Aorta (tissue), 5 donors: ENCODE results near the gene AMZ1. TPM values are rescaled to one million over a fixed set of nuclear protein-coding genes. Genes with fewer than 3 reads are reported as not detected.
"Not testable (repeated sequence)": the region's sequence is repeated elsewhere in the genome, so short reads cannot be mapped to it uniquely, and the experiment has no call there.

Experiments used
- ATAC-seq: fragments of 200-7000 bp; cut with Tn5 transposase; one replicate; pipeline ENCODE4 v1.9.1; 2022; ENCODE audit warnings: moderate library complexity; ENCODE audit not compliant: low FRiP score
- DNase-seq, 2 donors: peaks; one replicate each; pipeline ENCODE4 v3.0.0-alpha.2; 2020
- H3K27ac ChIP-seq, 2 donors: one replicate each; pipeline ENCODE4 v1.5.1; 2013; ENCODE audit warnings: low read length in 2 of 2, mild to moderate bottlenecking in 2 of 2, moderate library complexity in 2 of 2, control low read depth in 1 of 2, inconsistent platforms in 1 of 2, low read depth in 1 of 2
- H3K27me3 ChIP-seq, 2 donors: one replicate each; pipeline ENCODE4 v1.6.1; 2013; ENCODE audit warnings: control low read depth in 1 of 2, low read length in 1 of 2, mild to moderate bottlenecking in 1 of 2, moderate library complexity in 1 of 2; ENCODE audit not compliant: insufficient read depth in 2 of 2, control insufficient read depth in 1 of 2
- H3K36me3 ChIP-seq, 2 donors: one replicate each; pipeline ENCODE4 v1.6.1; 2013; ENCODE audit warnings: control low read depth in 1 of 2, low read length in 1 of 2, mild to moderate bottlenecking in 1 of 2; ENCODE audit not compliant: insufficient read depth in 2 of 2, control insufficient read depth in 1 of 2
- H3K4me1 ChIP-seq, 2 donors: one replicate each; pipeline ENCODE4 v1.6.1; 2013; ENCODE audit warnings: low read length in 2 of 2, control low read depth in 1 of 2, mild to moderate bottlenecking in 1 of 2, moderate library complexity in 1 of 2; ENCODE audit not compliant: insufficient read depth in 2 of 2, control insufficient read depth in 1 of 2
- H3K4me3 ChIP-seq, 2 donors: one replicate each; pipeline ENCODE4 v1.5.1; 2013; ENCODE audit warnings: low read length in 2 of 2, control low read depth in 1 of 2, mild to moderate bottlenecking in 1 of 2
- H3K9me3 ChIP-seq: one replicate; pipeline ENCODE4 v1.6.1; 2013; ENCODE audit warnings: mild to moderate bottlenecking, low read length; ENCODE audit not compliant: control insufficient read depth
- WGBS, 2 donors: extraction: QIAGEN DNeasy Blood & Tissue Kit; methylation state at CpG; one replicate each; pipeline ENCODE4 v1.1.7; 2013; 5-methylcytosine and 5-hydroxymethylcytosine counted together
- intact Hi-C, 2 donors: fragments of 100-400 bp; cut with DNase I; formaldehyde crosslinking; loops; one replicate each; pipeline versions ENCODE4 v1.14.2 to v1.15.0; 2022
- polyA plus RNA-seq, 2 donors: library from polyadenylated mRNA; stranded (reverse); fragments of 200-250 nt; gene quantifications; one replicate each; pipeline ENCODE4 v1.2.3, GENCODE V29; 2013
- total RNA-seq, 2 donors: library from RNA; stranded (reverse); fragmentation: NEBNext Ultra II Directional; extraction: Animal tissue kit (Norgen Biotek cat#: 25700); gene quantifications; one replicate each; pipeline ENCODE4 v1.2.1, GENCODE V29; 2021
- donor health status: healthy with polysubstance abuse.
- donor health status: Bipolar disorder and iron deficiency.
- donor health status: DM: no; HTN: no; CAD: no.
- donor health status: DM: no; HTN: no; CAD: no.
- donor health status: DM: yes; HTN: yes; CAD: no.

Gene AMZ1
- total and polyA plus RNA-seq, 4 donors: 0.13 to 2.0 (median 1.1) TPM; not detected in 1

DNA sequence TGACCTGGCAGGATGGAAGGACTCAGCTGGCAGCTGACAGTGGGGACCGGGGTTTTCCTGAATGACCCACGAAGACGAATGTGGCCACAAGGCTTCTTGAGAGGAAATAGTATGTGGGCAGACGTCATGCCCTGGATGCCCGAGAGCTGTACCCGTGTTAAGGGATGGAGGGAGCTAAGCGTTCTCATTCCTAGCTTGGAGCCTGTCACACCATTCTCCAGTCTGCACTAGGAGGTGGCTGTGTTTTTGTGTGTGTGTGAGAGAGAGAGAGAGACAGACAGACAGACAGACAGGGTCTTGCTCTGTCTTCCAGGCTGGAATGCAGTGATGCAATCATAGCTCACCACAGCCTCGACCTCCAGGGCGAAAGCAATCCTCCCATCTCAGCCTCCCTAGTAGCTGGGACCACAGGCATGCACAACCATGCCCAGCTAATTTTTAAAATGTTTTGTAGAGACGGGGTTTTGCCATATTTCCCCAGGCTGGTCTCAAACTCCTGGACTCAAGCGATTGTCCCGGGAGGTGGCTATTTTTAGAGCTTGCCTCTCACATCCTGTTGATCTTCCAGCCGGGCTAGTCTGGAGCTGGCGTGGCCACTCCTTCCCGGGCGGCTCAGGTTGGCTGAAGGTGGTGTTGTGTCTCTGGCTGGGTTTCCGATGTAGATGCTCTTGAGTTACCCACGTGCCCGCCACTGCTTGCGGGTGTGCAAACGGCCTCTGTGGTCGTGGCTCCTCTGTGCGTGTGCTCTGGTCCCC is 2.1 kb downstream of the AMZ1 start:
- no peak overlapping the region for H3K27ac ChIP-seq
- intact Hi-C loops: no loop called here
- H3K27me3 ChIP-seq: no peaks in the 10 kb centered on the region
- no peak for DNase-seq
- H3K9me3 ChIP-seq: no peaks in the 10 kb centered on the region
- H3K4me1 ChIP-seq: no peaks in the 10 kb centered on the region
- ATAC-seq: no peak
- H3K36me3 ChIP-seq: no peaks in the 10 kb centered on the region
- 52 to 54% methylated on average over 23 of the region's 23 CpGs for WGBS, 2 donors
- H3K4me3 ChIP-seq: no peak overlapping the region

DNA sequence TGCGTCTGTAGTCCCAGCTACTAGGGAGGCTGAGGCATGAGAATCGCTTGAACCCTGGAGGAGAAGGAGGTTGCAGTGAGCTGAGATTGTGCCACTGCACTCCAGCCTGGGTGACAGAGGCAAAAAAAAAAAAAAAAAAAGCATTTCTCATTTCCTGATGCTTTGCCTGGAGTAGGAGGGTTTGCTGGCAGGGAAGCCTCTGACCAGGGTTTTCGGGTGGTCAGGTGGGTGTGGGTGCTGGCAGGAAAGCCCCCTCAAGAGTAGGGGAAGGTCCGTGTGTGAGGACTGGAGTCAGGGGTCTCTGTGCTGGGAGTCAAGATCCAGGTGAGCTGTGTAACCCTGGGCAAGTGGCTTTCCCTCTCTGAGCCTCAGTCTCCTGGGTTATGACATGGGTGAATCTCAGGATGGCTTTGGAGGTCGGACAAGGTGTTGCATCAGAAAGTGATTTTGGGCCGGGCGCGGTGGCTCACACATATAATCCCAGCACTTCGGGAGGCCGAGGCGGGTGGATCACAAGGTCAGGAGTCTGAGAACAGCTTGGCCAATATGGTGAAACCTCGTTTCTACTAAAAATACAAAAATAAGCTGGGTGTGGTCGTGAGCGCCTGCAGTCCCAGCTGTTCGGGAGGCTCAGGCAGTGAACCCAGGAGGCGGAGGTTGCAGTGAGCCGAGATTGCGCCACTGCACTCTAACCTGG is 3.2 kb downstream of the AMZ1 start:
- Histone ChIP-seq H3K4me1 (no peaks in the 10 kb centered on the region), H3K27me3 (no peaks in the 10 kb centered on the region), H3K4me3 (no peak overlapping the region), H3K36me3 (no peaks in the 10 kb centered on the region), H3K27ac (no peak overlapping the region), H3K9me3 (no peaks in the 10 kb centered on the region)
- ATAC-seq: no peak
- WGBS, 2 donors: 89 to 92% methylated on average over 18 of the region's 18 CpGs
- intact Hi-C loops: no loop called here
- no peak for DNase-seq

DNA sequence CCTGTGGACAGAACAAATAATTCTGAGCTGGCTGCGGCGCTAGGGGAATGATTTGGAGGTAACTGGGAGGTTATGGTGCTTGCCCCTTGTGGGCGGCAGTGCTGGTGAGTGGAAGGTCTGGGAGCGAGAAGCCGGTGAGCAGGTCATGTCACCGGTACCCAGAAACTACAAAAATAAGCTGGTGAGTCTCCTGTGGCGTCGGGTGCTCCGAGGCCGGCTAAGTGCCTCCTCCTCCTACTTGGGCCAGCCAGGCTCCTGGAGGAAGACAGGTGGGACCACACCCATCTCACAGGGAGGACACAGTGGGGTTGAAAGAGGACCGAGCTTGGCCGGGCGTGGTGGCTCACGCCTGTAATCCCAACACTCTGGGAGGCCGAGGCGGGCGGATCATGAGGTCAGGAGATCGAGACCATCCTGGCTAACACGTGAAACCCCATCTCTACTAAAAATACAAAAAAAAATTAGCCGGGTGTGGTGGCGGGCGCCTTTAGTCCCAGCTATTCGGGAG is 4.0 kb downstream of the AMZ1 start:
- H3K27ac ChIP-seq, H3K9me3 ChIP-seq, intact Hi-C loops, H3K36me3 ChIP-seq, H3K27me3 ChIP-seq, H3K4me1 ChIP-seq, DNase-seq, ATAC-seq, H3K4me3 ChIP-seq: not testable (repeated sequence)
- WGBS, 2 donors: 93 to 94% methylated on average over 23 of the region's 23 CpGs

DNA sequence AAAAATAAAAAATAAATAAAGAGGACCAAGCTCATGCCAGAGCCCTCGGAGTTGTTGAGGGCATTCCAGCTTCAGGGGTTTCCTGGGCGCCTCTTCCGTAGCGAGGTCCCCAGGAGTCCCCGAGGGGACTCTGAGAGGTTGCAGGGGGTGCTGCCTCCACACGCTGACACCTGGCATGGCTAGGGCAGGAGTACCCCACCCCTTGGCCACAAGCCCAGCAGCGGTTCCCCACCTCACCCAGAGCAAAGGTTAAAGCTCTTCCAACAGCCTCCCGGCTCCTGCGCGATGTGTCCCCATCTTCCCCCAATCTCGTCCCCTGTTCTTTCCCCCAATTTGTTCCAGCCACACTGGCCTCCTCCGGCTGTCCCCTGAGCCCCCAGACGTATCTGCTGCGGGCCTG is 4.5 kb downstream of the AMZ1 start:
- H3K27ac ChIP-seq: no peak overlapping the region
- intact Hi-C loops: no loop called here
- WGBS, 2 donors: 80 to 88% methylated on average over 14 of the region's 14 CpGs

DNA sequence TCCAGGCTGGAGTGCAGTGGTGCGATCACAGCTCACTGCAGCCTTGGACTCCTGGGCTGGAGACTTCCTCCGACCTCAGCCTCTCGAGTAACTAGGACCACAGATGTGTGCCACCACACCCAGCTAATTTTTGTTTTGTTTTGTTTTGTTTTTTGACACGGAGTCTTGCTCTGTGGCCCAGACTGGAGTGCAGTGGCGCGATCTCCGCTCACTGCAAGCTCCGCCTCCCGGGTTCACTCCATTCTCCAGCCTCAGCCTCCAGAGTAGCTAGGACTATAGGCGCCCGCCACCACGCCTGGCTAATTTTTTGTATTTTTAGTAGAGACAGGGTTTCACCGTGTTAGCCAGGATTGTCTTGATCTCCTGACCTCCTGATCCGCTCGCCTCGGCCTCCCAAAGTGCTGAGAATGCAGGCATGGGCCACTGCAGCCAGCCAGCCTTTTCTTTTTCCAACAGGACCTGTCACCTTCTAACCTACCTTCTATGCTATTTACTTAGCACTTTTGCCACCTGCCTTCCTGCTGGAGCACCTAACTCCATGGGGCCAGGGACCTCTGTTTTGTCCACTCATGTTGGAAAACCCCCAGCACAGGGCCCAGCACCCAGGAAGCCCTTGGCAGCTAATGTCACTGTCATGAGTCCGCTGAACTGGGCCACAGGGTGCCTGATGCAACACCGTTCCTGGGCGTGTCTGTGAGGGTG is 5.6 kb downstream of the AMZ1 start:
- H3K4me3 ChIP-seq, H3K27ac ChIP-seq, intact Hi-C loops, H3K27me3 ChIP-seq, DNase-seq, H3K9me3 ChIP-seq, H3K36me3 ChIP-seq, H3K4me1 ChIP-seq, ATAC-seq: not testable (repeated sequence)
- 91 to 94% methylated on average over 19 of the region's 19 CpGs for WGBS, 2 donors

More for the DNA sequence above, 4.5 kb downstream of the AMZ1 start:
- DNase-seq (no peak), ATAC-seq (no peak)
- Histone ChIP-seq H3K4me1 (no peaks in the 10 kb centered on the region), H3K36me3 (no peaks in the 10 kb centered on the region), H3K9me3 (no peaks in the 10 kb centered on the region), H3K4me3 (no peak overlapping the region), H3K27me3 (no peaks in the 10 kb centered on the region)

DNA sequence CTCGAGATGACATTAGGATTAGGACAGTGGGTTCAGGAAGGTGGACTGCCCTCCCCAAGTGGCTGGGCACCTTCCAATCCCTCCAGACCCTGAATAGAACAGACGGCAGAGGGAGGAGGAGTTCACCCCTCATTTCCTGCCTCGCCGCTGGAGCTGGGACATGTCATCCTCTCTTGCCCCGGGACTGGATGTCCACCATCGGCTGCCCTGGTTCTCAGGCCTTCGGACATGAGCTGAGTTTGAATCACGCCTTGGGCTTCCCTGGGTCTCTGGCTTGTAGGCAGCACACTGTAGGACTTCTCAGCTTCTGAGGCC is 6.1 kb downstream of the AMZ1 start:
- intact Hi-C loops, H3K9me3 ChIP-seq, H3K4me3 ChIP-seq, H3K27me3 ChIP-seq, H3K36me3 ChIP-seq, DNase-seq, H3K27ac ChIP-seq, H3K4me1 ChIP-seq, ATAC-seq: not testable (repeated sequence)
- WGBS, 2 donors: 83 to 86% methylated on average over 8 of the region's 8 CpGs

DNA sequence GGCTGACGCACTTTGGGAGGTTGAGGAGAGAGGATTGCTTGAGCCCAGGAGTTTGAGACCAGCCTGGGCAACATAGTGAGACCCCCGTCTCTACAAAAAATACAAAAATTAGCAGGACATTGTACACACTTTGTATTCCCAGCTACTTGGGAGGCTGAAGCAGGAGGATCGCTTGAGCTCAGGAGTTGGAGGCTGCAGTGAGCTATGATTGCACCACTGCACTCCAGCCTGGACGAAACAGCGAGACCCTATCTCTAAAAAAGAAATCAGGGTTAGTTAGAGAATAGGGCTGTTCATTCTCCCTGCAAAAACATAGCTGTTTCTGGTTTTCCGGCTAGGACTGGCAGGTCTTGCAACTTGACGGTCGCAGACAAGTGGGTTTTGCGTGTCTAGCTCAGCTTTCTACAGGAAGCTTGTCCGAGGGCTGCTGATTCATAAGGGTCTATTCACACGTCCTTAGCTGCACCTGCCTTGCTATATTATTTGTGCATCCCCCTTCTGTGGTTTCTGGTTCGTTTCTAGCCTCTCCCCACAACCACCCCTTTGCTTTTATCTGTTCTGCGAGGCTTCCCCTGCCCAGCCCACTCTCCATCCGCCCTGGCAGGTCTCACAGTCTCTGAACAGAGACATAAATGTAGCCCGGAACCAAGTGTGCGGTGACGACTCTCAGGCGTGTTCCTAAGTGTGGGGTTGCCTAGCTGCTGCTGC is 10.7 kb downstream of the AMZ1 start:
- 84 to 85% methylated on average over 18 of the region's 18 CpGs for WGBS, 2 donors
- H3K4me1 ChIP-seq: no peaks in the 10 kb centered on the region
- ATAC-seq (no peak), DNase-seq (no peak)
- H3K4me3 ChIP-seq: no peak overlapping the region
- no peaks in the 10 kb centered on the region for H3K36me3 ChIP-seq
- H3K9me3 ChIP-seq: no peaks in the 10 kb centered on the region
- no peaks in the 10 kb centered on the region for H3K27me3 ChIP-seq
- H3K27ac ChIP-seq: no peak overlapping the region
- intact Hi-C loops: no loop called here

DNA sequence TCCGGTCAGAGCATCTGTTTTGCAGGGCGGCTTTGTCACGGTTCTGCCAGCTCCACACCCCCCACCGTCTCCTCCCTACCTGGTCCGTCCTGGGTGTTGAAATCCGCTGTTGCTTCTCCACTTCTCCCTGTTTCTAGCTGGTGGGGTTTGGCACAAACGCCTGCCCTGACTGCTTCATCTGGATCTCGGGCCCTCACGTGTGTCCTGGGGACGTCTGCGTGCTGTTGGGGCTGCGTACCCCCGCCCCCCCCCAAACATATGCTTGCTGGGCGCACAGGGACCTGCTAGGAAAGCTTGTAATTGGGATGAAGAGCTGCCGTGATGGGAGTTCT is 11.3 kb downstream of the AMZ1 start:
- no peak overlapping the region for H3K27ac ChIP-seq
- 88% methylated on average over 15 of the region's 15 CpGs for WGBS, 2 donors

More for the DNA sequence above, 11.3 kb downstream of the AMZ1 start:
- ATAC-seq (no peak), DNase-seq (no peak)
- H3K36me3 ChIP-seq: no peaks in the 10 kb centered on the region
- no peaks in the 10 kb centered on the region for H3K9me3 ChIP-seq
- H3K4me1 ChIP-seq: no peaks in the 10 kb centered on the region
- H3K27me3 ChIP-seq: no peaks in the 10 kb centered on the region
- no peak overlapping the region for H3K4me3 ChIP-seq
- intact Hi-C loops: no loop called here
